ENCODE data around the gene NR2F6.
A peak's percentile ranks its signal among the peaks of the same experiment; 100 is the strongest.

Gene NR2F6

GRCh38 chr19:17237747-17238706, 7.7 kb downstream of the NR2F6 start:
- no peak for DNase-seq (ENCODE audit: low read depth in 2 of 2)

GRCh38 chr19:17236811-17237543, 8.7 kb downstream of the NR2F6 start:
- no peak for DNase-seq (ENCODE audit: low read depth in 2 of 2)

GRCh38 chr19:17235971-17236777, 9.5 kb downstream of the NR2F6 start:
- no peak for DNase-seq (ENCODE audit: low read depth in 2 of 2)

- peak; percentile 58 to 63 for DNase-seq (ENCODE audit: low read depth in 2 of 2)
Measured at GRCh38 chr19:17235300-17235970, 10.3 kb downstream of the NR2F6 start.

- no peak for DNase-seq (ENCODE audit: low read depth in 2 of 2)
Measured at GRCh38 chr19:17234911-17235299, 10.8 kb downstream of the NR2F6 start.

- DNase-seq (ENCODE audit: low read depth in 2 of 2) = no peak
Measured at GRCh38 chr19:17232258-17232657, 13.5 kb downstream of the NR2F6 start.

- DNase-seq (ENCODE audit: low read depth in 2 of 2) = no peak
Measured at GRCh38 chr19:17229890-17230289, 15.8 kb downstream of the NR2F6 start.

GRCh38 chr19:17227798-17228367, 17.8 kb downstream of the NR2F6 start:
- DNase-seq (ENCODE audit: low read depth in 2 of 2) = no peak

GRCh38 chr19:17226002-17226933, 19.5 kb downstream of the NR2F6 start, which contains the start of gene OCEL1:
Gene OCEL1 (plus strand): TSS chr19:17226226. CDS start chr19:17226248, 22 bp downstream.
- DNase-seq (ENCODE audit: low read depth in 2 of 2) = peak; percentile 91

- DNase-seq (ENCODE audit: low read depth in 2 of 2) = no peak
Measured at GRCh38 chr19:17225053-17225452, 20.7 kb downstream of the NR2F6 start.

- no peak for DNase-seq (ENCODE audit: low read depth in 2 of 2)
Measured at GRCh38 chr19:17220207-17220758, 25.4 kb downstream of the NR2F6 start.

GRCh38 chr19:17219286-17219685, 26.4 kb downstream of the NR2F6 start:
- no peak for DNase-seq (ENCODE audit: low read depth in 2 of 2)

- DNase-seq (ENCODE audit: low read depth in 2 of 2) = no peak
Measured at GRCh38 chr19:17216058-17216670, 29.6 kb downstream of the NR2F6 start.

- DNase-seq (ENCODE audit: low read depth in 2 of 2) = peak; percentile 66 to 68
Measured at GRCh38 chr19:17215127-17215971, 30.4 kb downstream of the NR2F6 start, which contains the start of gene USE1. Gene USE1 (plus strand): TSS chr19:17215357. CDS start chr19:17215406, 49 bp downstream.

- no peak for DNase-seq (ENCODE audit: low read depth in 2 of 2)
Measured at GRCh38 chr19:17214508-17215126, 31.1 kb downstream of the NR2F6 start.

- no peak for DNase-seq (ENCODE audit: low read depth in 2 of 2)
Measured at GRCh38 chr19:17213334-17213733, 32.4 kb downstream of the NR2F6 start.

All from stimulated activated CD8-positive, alpha-beta memory T cell treated with anti-CD3 and anti-CD28 coated beads, Interleukin-7, amount 100 ng/mL, for 1 hour (primary cell).